HG03354 (cell line): ENCODE measurements around the gene TBCB.

Source experiments
- ATAC-seq: cut with Tn5 transposase; IDR thresholded peaks from one replicate; pipeline ENCODE4 v1.9.1; 2021; ENCODE audit warnings: mild to moderate bottlenecking; ENCODE audit not compliant: unreplicated experiment, poor library complexity, severe bottlenecking

Gene TBCB

GRCh38 chr19:36100476-36100875 is 14.8 kb upstream of the TBCB start:
- ATAC-seq = no peak

- ATAC-seq = no peak
Observed at GRCh38 chr19:36101550-36102327, 13.5 kb upstream of the TBCB start.

- no peak for ATAC-seq
Observed at GRCh38 chr19:36103040-36103626, 12.1 kb upstream of the TBCB start.

- no peak for ATAC-seq
Observed at GRCh38 chr19:36103842-36104552, 11.3 kb upstream of the TBCB start.

- ATAC-seq = no peak
Observed at GRCh38 chr19:36106441-36106840, 8.8 kb upstream of the TBCB start.

- ATAC-seq = no peak
Observed at GRCh38 chr19:36106991-36107390, 8.3 kb upstream of the TBCB start.

- no peak for ATAC-seq
Observed at GRCh38 chr19:36108684-36109083, 6.6 kb upstream of the TBCB start.

GRCh38 chr19:36110487-36111199 is 4.6 kb upstream of the TBCB start, which contains the start of gene OVOL3:
Gene OVOL3 (plus strand): TSS chr19:36111143. CDS start chr19:36111203, 60 bp downstream.
- no peak for ATAC-seq

- ATAC-seq = no peak
Observed at GRCh38 chr19:36111200-36111539, 4.1 kb upstream of the TBCB start.

- no peak for ATAC-seq
Observed at GRCh38 chr19:36112678-36113077, 2.6 kb upstream of the TBCB start.

GRCh38 chr19:36113425-36113824 is 1.8 kb upstream of the TBCB start:
- no peak for ATAC-seq

GRCh38 chr19:36113894-36114720 is 1.2 kb upstream of the TBCB start:
- ATAC-seq = no peak

- peak; percentile 82 for ATAC-seq
Observed at GRCh38 chr19:36114721-36115452, 381 bp upstream of the TBCB start, which contains the start of gene POLR2I. Gene POLR2I (minus strand): TSS chr19:36114875. CDS start chr19:36114856, 19 bp downstream.

GRCh38 chr19:36116344-36116637 is 1.0 kb downstream of the TBCB start:
- ATAC-seq = no peak

GRCh38 chr19:36120092-36120983 is 5.1 kb downstream of the TBCB start:
- ATAC-seq = no peak

- no peak for ATAC-seq
Observed at GRCh38 chr19:36120984-36121358, 5.7 kb downstream of the TBCB start.

- no peak for ATAC-seq
Observed at GRCh38 chr19:36121486-36122124, 6.3 kb downstream of the TBCB start.

- ATAC-seq = no peak
Observed at GRCh38 chr19:36125557-36125956, 10.3 kb downstream of the TBCB start.
